Measurements from ENCODE around the gene KCNN4. TPM values are rescaled to one million over a fixed set of nuclear protein-coding genes. Genes with fewer than 3 reads are reported as not detected.

The KCNN4 gene
- total RNA-seq, 4 donors from 2014 or later, result 0.77 to 9.2 (median 5.6) TPM

- intact Hi-C loops (cut with DNase I; ENCODE audit: low total_unique reads), result no loop called here
- no peaks in the 10 kb centered on the region for H3K36me3 ChIP-seq
- TF ChIP-seq CTCF (IDR thresholded peaks at IDR 0.05) (no peak), POLR2A (IDR thresholded peaks at IDR 0.05) (no peak)
- DNase-seq, result no peak
- H3K4me1 ChIP-seq, result no peaks in the 10 kb centered on the region
- H3K27me3 ChIP-seq, result no peaks in the 10 kb centered on the region
- no peaks in the 10 kb centered on the region for H3K9me3 ChIP-seq
- H3K27ac ChIP-seq, result no peak overlapping the region
- no peak overlapping the region for H3K4me3 ChIP-seq
These were observed 61.4 kb downstream of the KCNN4 start for GRCh38 chr19:43719378-43719868.

GRCh38 chr19:43718627-43719377 is 62.0 kb downstream of the KCNN4 start:
- H3K27ac ChIP-seq, result no peak overlapping the region
- no peaks in the 10 kb centered on the region for H3K36me3 ChIP-seq
- no peaks in the 10 kb centered on the region for H3K4me1 ChIP-seq
- TF ChIP-seq POLR2A (IDR thresholded peaks at IDR 0.05) (no peak), CTCF (IDR thresholded peaks at IDR 0.05) (no peak)
- intact Hi-C loops (cut with DNase I; ENCODE audit: low total_unique reads), result no loop called here
- no peaks in the 10 kb centered on the region for H3K27me3 ChIP-seq
- no peak overlapping the region for H3K4me3 ChIP-seq
- DNase-seq, result no peak
- no peaks in the 10 kb centered on the region for H3K9me3 ChIP-seq

Other genes starting within 250 kb of the KCNN4 start
- 1 to 10 TPM in 1 of 4 donors, under 1 TPM in 1, not detected in 2; 0.21 to 2.8 TPM for gene ZNF575, start 247.8 kb downstream of the KCNN4 start, total RNA-seq
- 10 to 100 TPM; 22.7 to 53.2 (median 30.7) TPM for gene XRCC1, start 205.4 kb downstream of the KCNN4 start, total RNA-seq
- gene PINLYP, start 205.2 kb downstream of the KCNN4 start, total RNA-seq, result 10 to 100 TPM in 3 of 4 donors, 1 to 10 TPM in 1; 4.6 to 46.5 (median 10.3) TPM
- 10 to 100 TPM in 2 of 4 donors, 1 to 10 TPM in 2; 4.1 to 31.0 (median 17.2) TPM for gene IRGQ, start 184.8 kb downstream of the KCNN4 start, total RNA-seq
- 10 to 100 TPM in 3 of 4 donors, 1 to 10 TPM in 1; 2.4 to 19.0 (median 12.6) TPM for gene ZNF576, start 184.4 kb downstream of the KCNN4 start, total RNA-seq
- under 1 TPM in 1 of 4 donors, not detected in 3; 0.58 TPM for gene SRRM5, start 168.9 kb downstream of the KCNN4 start, total RNA-seq
- gene ZNF428, start 161.3 kb downstream of the KCNN4 start, total RNA-seq, result 10 to 100 TPM in 3 of 4 donors, 1 to 10 TPM in 1; 1.5 to 83.3 (median 44.5) TPM
- gene CADM4, start 141.1 kb downstream of the KCNN4 start, total RNA-seq, result 10 to 100 TPM in 2 of 4 donors, 1 to 10 TPM in 2; 2.1 to 18.6 (median 10.5) TPM
- gene PLAUR, start 110.8 kb downstream of the KCNN4 start, total RNA-seq, result 10 to 100 TPM; 15.6 to 69.9 (median 26.7) TPM
- not detected for gene IRGC, start 64.9 kb downstream of the KCNN4 start, total RNA-seq
- 10 to 100 TPM; 14.9 to 44.9 (median 27.2) TPM for gene SMG9, start 26.0 kb downstream of the KCNN4 start, total RNA-seq
- 1 to 10 TPM in 2 of 4 donors, under 1 TPM in 2; 0.51 to 1.9 (median 0.88) TPM for gene LYPD5, start 21.5 kb upstream of the KCNN4 start, total RNA-seq
- gene ZNF283, start 46.3 kb upstream of the KCNN4 start, total RNA-seq, result 10 to 100 TPM in 3 of 4 donors, 1 to 10 TPM in 1; 1.8 to 52.6 (median 14.1) TPM
- gene ZNF404, start 103.0 kb upstream of the KCNN4 start, total RNA-seq, result 1 to 10 TPM in 3 of 4 donors, under 1 TPM in 1; 0.59 to 7.9 (median 6.4) TPM
- gene ZNF45, start 154.3 kb upstream of the KCNN4 start, total RNA-seq, result 10 to 100 TPM in 3 of 4 donors, 1 to 10 TPM in 1; 9.4 to 33.0 (median 14.6) TPM
- 10 to 100 TPM in 1 of 4 donors, 1 to 10 TPM in 1, under 1 TPM in 1, not detected in 1; 0.77 to 26.9 (median 9.4) TPM for gene ZNF221, start 170.3 kb upstream of the KCNN4 start, total RNA-seq
- 10 to 100 TPM in 3 of 4 donors, 1 to 10 TPM in 1; 6.2 to 51.7 (median 16.3) TPM for gene ZNF155, start 203.2 kb upstream of the KCNN4 start, total RNA-seq
- gene ZNF230, start 222.0 kb upstream of the KCNN4 start, total RNA-seq, result 10 to 100 TPM in 3 of 4 donors, 1 to 10 TPM in 1; 6.5 to 15.1 (median 13.9) TPM
- 1 to 10 TPM in 2 of 4 donors, under 1 TPM in 2; 0.29 to 9.1 (median 1.0) TPM for gene ZNF222, start 244.4 kb upstream of the KCNN4 start, total RNA-seq